Nephron (organoid): ENCODE measurements around the gene OGDH.

ENCODE experiments used
- H3K27ac Mint-ChIP-seq, 3 experiments: 2 replicates each; pipeline ENCODE4 v1.8.0; 2020; ENCODE audit warnings: mixed read lengths in 3 of 3, mild to moderate bottlenecking in 2 of 3, moderate library complexity in 1 of 3
- H3K27me3 Mint-ChIP-seq: 2 replicates; pipeline ENCODE4 v1.8.0; 2021; ENCODE audit warnings: low read depth, mild to moderate bottlenecking, moderate library complexity, mixed read lengths
- H3K36me3 Mint-ChIP-seq: 2 replicates; pipeline ENCODE4 v1.8.0; 2020; ENCODE audit warnings: low read depth, mixed read lengths
- H3K4me1 Mint-ChIP-seq: 2 replicates; pipeline ENCODE4 v1.8.0; 2020; ENCODE audit warnings: mixed read lengths
- H3K4me3 Mint-ChIP-seq, 3 experiments: 2 replicates each; pipeline ENCODE4 v1.8.0; 2020; ENCODE audit warnings: mild to moderate bottlenecking in 3 of 3, mixed read lengths in 3 of 3, moderate library complexity in 2 of 3
- H3K9me3 Mint-ChIP-seq: 2 replicates; pipeline ENCODE4 v1.8.0; 2020; ENCODE audit warnings: mixed read lengths
- TF ChIP-seq, protein P1 (sequence below), 3 experiments: fragments of 200-600 bp; sonication (generic); IDR thresholded peaks; one replicate each; pipeline ENCODE4 v1.5.0; 2021; ENCODE audit warnings: antibody characterized with exemption in 3 of 3; ENCODE audit not compliant: unreplicated experiment in 3 of 3

Gene OGDH

GRCh38 chr7:44618753-44619152 is 12.3 kb downstream of the OGDH start:
- TF ChIP-seq, protein P1, sequence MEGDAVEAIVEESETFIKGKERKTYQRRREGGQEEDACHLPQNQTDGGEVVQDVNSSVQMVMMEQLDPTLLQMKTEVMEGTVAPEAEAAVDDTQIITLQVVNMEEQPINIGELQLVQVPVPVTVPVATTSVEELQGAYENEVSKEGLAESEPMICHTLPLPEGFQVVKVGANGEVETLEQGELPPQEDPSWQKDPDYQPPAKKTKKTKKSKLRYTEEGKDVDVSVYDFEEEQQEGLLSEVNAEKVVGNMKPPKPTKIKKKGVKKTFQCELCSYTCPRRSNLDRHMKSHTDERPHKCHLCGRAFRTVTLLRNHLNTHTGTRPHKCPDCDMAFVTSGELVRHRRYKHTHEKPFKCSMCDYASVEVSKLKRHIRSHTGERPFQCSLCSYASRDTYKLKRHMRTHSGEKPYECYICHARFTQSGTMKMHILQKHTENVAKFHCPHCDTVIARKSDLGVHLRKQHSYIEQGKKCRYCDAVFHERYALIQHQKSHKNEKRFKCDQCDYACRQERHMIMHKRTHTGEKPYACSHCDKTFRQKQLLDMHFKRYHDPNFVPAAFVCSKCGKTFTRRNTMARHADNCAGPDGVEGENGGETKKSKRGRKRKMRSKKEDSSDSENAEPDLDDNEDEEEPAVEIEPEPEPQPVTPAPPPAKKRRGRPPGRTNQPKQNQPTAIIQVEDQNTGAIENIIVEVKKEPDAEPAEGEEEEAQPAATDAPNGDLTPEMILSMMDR (IDR thresholded peaks at IDR 0.05; ENCODE audit: unreplicated experiment in 3 of 3): no peak

DNA sequence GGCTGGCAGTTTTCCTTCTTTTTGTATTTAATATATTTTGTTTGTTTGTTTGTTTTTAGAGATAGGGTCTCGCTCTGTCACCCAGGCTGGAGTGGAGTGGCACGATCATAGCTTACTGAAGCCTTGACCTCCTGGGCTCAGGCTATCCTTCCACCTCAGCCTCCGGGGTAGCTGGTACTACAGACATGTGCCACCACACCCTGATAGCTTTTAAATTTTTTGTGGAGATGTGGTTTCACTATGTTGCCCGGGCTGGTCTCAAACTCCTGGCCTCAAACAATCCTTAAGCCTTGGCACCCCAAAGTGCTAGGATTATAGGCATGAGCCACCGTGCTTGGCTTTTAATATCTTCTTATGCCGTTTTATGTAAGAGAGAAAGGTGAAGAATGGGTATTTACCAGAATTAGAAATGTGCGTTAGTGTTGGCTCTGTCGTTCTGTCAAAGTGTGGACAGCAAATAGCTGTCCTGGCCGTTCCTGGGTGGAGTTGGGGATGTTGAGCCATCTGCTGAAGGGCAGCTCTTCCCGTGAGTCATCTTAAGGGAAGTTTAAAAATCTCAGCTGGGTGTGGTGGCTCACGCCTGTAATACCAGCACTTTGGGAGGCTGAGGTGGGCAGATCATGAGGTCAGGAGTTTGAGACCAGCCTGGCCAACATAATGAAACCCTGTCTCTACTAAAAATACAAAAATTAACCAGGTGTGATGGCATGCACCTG is 14.8 kb downstream of the OGDH start:
- Mint-ChIP-seq H3K4me3 (no peak overlapping the region), H3K4me1 (peaks cover 38% of the 10 kb centered on the region), H3K27me3 (no peaks in the 10 kb centered on the region), H3K27ac (peak overlapping the region in 2 of 3 experiments; percentile 7 to 73), H3K36me3 (peaks cover 12% of the 10 kb centered on the region), H3K9me3 (no peaks in the 10 kb centered on the region)
- TF ChIP-seq, protein P1 (IDR thresholded peaks at IDR 0.05; ENCODE audit: unreplicated experiment in 3 of 3): no peak

More at GRCh38 chr7:44618753-44619152, 12.3 kb downstream of the OGDH start:
- Mint-ChIP-seq H3K4me1 (peaks cover 43% of the 10 kb centered on the region), H3K27ac (peak overlapping the region; percentile 43 to 77 (median 71)), H3K36me3 (peaks cover 5% of the 10 kb centered on the region), H3K27me3 (no peaks in the 10 kb centered on the region), H3K9me3 (no peaks in the 10 kb centered on the region), H3K4me3 (no peak overlapping the region)

DNA sequence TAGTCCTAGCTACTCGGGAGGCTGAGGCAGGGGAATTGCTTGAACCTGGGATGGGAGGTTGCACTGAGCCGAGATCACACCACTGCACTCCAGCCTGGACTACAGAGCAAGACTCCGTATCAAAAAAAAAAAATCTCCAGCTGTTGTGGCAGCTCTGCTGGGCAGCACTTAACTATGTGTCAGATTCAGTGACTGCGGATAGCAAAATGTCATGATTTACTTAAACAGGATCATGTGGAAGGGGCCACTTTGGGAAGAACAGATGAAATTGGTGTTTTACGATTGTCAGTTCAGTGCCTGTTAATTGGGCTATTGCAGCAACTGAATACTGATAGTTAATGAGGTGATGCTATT is 15.3 kb downstream of the OGDH start:
- peaks cover 16% of the 10 kb centered on the region for H3K36me3 Mint-ChIP-seq
- peaks cover 38% of the 10 kb centered on the region for H3K4me1 Mint-ChIP-seq
- H3K27ac Mint-ChIP-seq: peak overlapping the region; percentile 7 to 73 (median 39)
- H3K27me3 Mint-ChIP-seq: no peaks in the 10 kb centered on the region
- TF ChIP-seq, protein P1 (IDR thresholded peaks at IDR 0.05; ENCODE audit: unreplicated experiment in 3 of 3): no peak
- no peaks in the 10 kb centered on the region for H3K9me3 Mint-ChIP-seq
- no peak overlapping the region for H3K4me3 Mint-ChIP-seq

GRCh38 chr7:44622342-44623151 is 16.1 kb downstream of the OGDH start:
- Mint-ChIP-seq H3K9me3 (no peaks in the 10 kb centered on the region), H3K36me3 (peaks cover 16% of the 10 kb centered on the region)

DNA sequence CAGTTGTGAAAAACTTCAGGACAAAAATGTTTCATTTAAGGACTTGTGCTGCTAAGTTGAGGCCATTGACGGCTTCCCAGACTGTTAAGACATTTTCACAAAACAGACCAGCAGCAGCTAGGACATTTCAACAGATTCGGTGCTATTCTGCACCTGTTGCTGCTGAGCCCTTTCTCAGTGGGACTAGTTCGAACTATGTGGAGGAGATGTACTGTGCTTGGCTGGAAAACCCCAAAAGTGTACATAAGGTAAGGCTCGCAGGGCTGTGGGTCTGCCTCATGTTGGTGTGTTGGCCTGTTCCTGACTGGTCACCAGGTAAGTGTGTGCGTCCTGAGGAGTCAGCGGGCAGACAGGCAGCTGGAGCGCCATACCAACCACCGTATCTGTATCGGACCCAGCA is 17.9 kb downstream of the OGDH start:
- H3K27me3 Mint-ChIP-seq: no peaks in the 10 kb centered on the region

More at GRCh38 chr7:44622342-44623151, 16.1 kb downstream of the OGDH start:
- peak overlapping the region; percentile 8 to 77 (median 12) for H3K27ac Mint-ChIP-seq
- no peak overlapping the region for H3K4me3 Mint-ChIP-seq
- H3K27me3 Mint-ChIP-seq: no peaks in the 10 kb centered on the region
- TF ChIP-seq, protein P1 (IDR thresholded peaks at IDR 0.05; ENCODE audit: unreplicated experiment in 3 of 3): no peak
- peaks cover 38% of the 10 kb centered on the region for H3K4me1 Mint-ChIP-seq

More for the DNA sequence above, 17.9 kb downstream of the OGDH start:
- Mint-ChIP-seq H3K4me3 (no peak overlapping the region), H3K4me1 (peaks cover 36% of the 10 kb centered on the region), H3K9me3 (no peaks in the 10 kb centered on the region), H3K36me3 (peaks cover 19% of the 10 kb centered on the region), H3K27ac (no peak overlapping the region)
- TF ChIP-seq, protein P1 (IDR thresholded peaks at IDR 0.05; ENCODE audit: unreplicated experiment in 3 of 3): no peak
